Measurements from ENCODE around the gene PAMR1.
"Not testable (repeated sequence)": the region's sequence is repeated elsewhere in the genome, so short reads cannot be mapped to it uniquely, and the experiment has no call there.

PAMR1 gene

GRCh38 chr11:35541621-35542375 lies 16.4 kb upstream of the PAMR1 start:
- DNase-seq, result no peak

GRCh38 chr11:35540526-35540925 lies 15.1 kb upstream of the PAMR1 start:
- DNase-seq, result no peak

- no peak for DNase-seq
These were observed 14.4 kb upstream of the PAMR1 start for GRCh38 chr11:35539781-35540281.

- no peak for DNase-seq
These were observed 13.8 kb upstream of the PAMR1 start for GRCh38 chr11:35539256-35539655.

- DNase-seq, result no peak
These were observed 11.1 kb upstream of the PAMR1 start for GRCh38 chr11:35536470-35536869.

GRCh38 chr11:35531246-35531645 lies 5.8 kb upstream of the PAMR1 start:
- DNase-seq, result no peak

GRCh38 chr11:35529971-35530495 lies 4.6 kb upstream of the PAMR1 start:
- DNase-seq, result no peak

- no peak for DNase-seq
These were observed 965 bp upstream of the PAMR1 start for GRCh38 chr11:35526370-35526792.

- no peak for DNase-seq
These were observed 636 bp downstream of the PAMR1 start for GRCh38 chr11:35524780-35525179.

GRCh38 chr11:35523861-35524260 lies 1.6 kb downstream of the PAMR1 start:
- DNase-seq, result no peak

GRCh38 chr11:35523331-35523768 lies 2.1 kb downstream of the PAMR1 start:
- DNase-seq, result no peak

- not testable (repeated sequence) for DNase-seq
These were observed 3.3 kb downstream of the PAMR1 start for GRCh38 chr11:35522091-35522490.

GRCh38 chr11:35520376-35520775 lies 5.0 kb downstream of the PAMR1 start:
- no peak for DNase-seq

GRCh38 chr11:35518766-35519165 lies 6.7 kb downstream of the PAMR1 start:
- DNase-seq, result no peak

- DNase-seq, result no peak
These were observed 7.9 kb downstream of the PAMR1 start for GRCh38 chr11:35517481-35517880.

GRCh38 chr11:35516403-35516802 lies 9.0 kb downstream of the PAMR1 start:
- no peak for DNase-seq

- DNase-seq, result no peak
These were observed 10.2 kb downstream of the PAMR1 start for GRCh38 chr11:35515224-35515623.

- DNase-seq, result no peak
These were observed 10.9 kb downstream of the PAMR1 start for GRCh38 chr11:35514481-35514880.

- DNase-seq, result no peak
These were observed 13.8 kb downstream of the PAMR1 start for GRCh38 chr11:35511666-35512065.

GRCh38 chr11:35507688-35508087 lies 17.7 kb downstream of the PAMR1 start:
- no peak for DNase-seq

GRCh38 chr11:35501776-35502175 lies 23.6 kb downstream of the PAMR1 start:
- no peak for DNase-seq

GRCh38 chr11:35500744-35501143 lies 24.7 kb downstream of the PAMR1 start:
- DNase-seq, result no peak

- DNase-seq, result no peak
These were observed 29.0 kb downstream of the PAMR1 start for GRCh38 chr11:35496416-35496815.

GRCh38 chr11:35494957-35495490 lies 30.4 kb downstream of the PAMR1 start:
- DNase-seq, result no peak
